CD14-positive monocyte (primary cell): Measurements from ENCODE around the gene ASF1B. TPM values are rescaled to one million over a fixed set of nuclear protein-coding genes. Genes with fewer than 3 reads are reported as not detected.

Source experiments
- DNase-seq, 3 donors: peaks; one replicate each; pipeline ENCODE4 v3.0.0-alpha.2; 2011 to 2022
- H2AFZ ChIP-seq: 2 replicates; pipeline ENCODE4 v1.6.0; 2012; ENCODE audit warnings: mild to moderate bottlenecking, low read depth, low read length, inconsistent platforms; ENCODE audit not compliant: insufficient read depth, poor library complexity, severe bottlenecking
- H3K27ac ChIP-seq, 2 donors: 1 replicate in 1 of 2; 2 replicates in 1 of 2; pipeline ENCODE4 v1.5.1; 2012 to 2013; ENCODE audit warnings: low read length in 2 of 2, control low read depth in 1 of 2, inconsistent platforms in 1 of 2, low read depth in 1 of 2, mild to moderate bottlenecking in 1 of 2
- H3K27me3 ChIP-seq, 2 donors: one replicate each; pipeline versions ENCODE4 v1.6.0 to v1.6.1; 2011 to 2013; ENCODE audit warnings: low read length in 2 of 2; ENCODE audit not compliant: control insufficient read depth in 2 of 2, insufficient read depth in 2 of 2
- H3K36me3 ChIP-seq, 2 donors: replicated peaks in 1 of 2; 1 replicate in 1 of 2; 2 replicates in 1 of 2; pipeline versions ENCODE4 v1.5.1 to v1.6.1; 2012 to 2013; ENCODE audit warnings: low read length in 2 of 2, control low read depth in 1 of 2, inconsistent platforms in 1 of 2, mild to moderate bottlenecking in 1 of 2; ENCODE audit not compliant: insufficient read depth in 2 of 2, control insufficient read depth in 1 of 2
- H3K4me1 ChIP-seq, 2 donors: 1 replicate in 1 of 2; 2 replicates in 1 of 2; pipeline versions ENCODE4 v1.5.1 to v1.6.1; 2012 to 2013; ENCODE audit warnings: low read length in 2 of 2, control low read depth in 1 of 2, inconsistent platforms in 1 of 2, mild to moderate bottlenecking in 1 of 2, moderate library complexity in 1 of 2; ENCODE audit not compliant: insufficient read depth in 2 of 2, control insufficient read depth in 1 of 2
- H3K4me2 ChIP-seq: replicated peaks from 2 replicates; pipeline ENCODE3; 2012; ENCODE audit warnings: low read length, moderate library complexity, mild to moderate bottlenecking; ENCODE audit not compliant: poor library complexity, severe bottlenecking; ENCODE audit errors: extremely low read depth
- H3K4me3 ChIP-seq, 3 experiments: fragments of 200-600 bp in 1 of 3; sonication (generic) in 1 of 3; replicated peaks in 1 of 3; 1 replicate in 2 of 3; 2 replicates in 1 of 3; pipeline ENCODE4 v1.5.1; 2011 to 2013; ENCODE audit warnings: low read length in 3 of 3, mild to moderate bottlenecking in 3 of 3, control low read depth in 2 of 3, low read depth in 2 of 3, inconsistent platforms in 1 of 3, moderate library complexity in 1 of 3
- H3K79me2 ChIP-seq: 2 replicates; pipeline ENCODE4 v1.6.0; 2012; ENCODE audit warnings: mild to moderate bottlenecking, control low read depth, inconsistent platforms, low read length, moderate library complexity; ENCODE audit not compliant: insufficient read depth
- H3K9ac ChIP-seq: 2 replicates; pipeline ENCODE4 v1.6.0; 2017; ENCODE audit warnings: low read length, mild to moderate bottlenecking; ENCODE audit not compliant: insufficient read depth, poor library complexity, severe bottlenecking
- H3K9me3 ChIP-seq, 2 donors: replicated peaks in 1 of 2; 1 replicate in 1 of 2; 2 replicates in 1 of 2; pipeline versions ENCODE4 v1.5.1 to v1.6.1; 2012 to 2013; ENCODE audit warnings: low read length in 2 of 2, control low read depth in 1 of 2; ENCODE audit not compliant: control insufficient read depth in 1 of 2, insufficient read depth in 1 of 2
- H4K20me1 ChIP-seq: 2 replicates; pipeline ENCODE4 v1.6.0; 2012; ENCODE audit warnings: mild to moderate bottlenecking, low read length, control low read depth, moderate library complexity; ENCODE audit not compliant: insufficient read depth
- H3K27ac Mint-ChIP-seq, 7 donors: one replicate each; pipeline ENCODE4 v1.8.0; 2020; ENCODE audit warnings: mild to moderate bottlenecking in 7 of 7, mixed read lengths in 7 of 7, moderate library complexity in 6 of 7, inconsistent platforms in 2 of 7
- H3K27me3 Mint-ChIP-seq, 3 donors: one replicate each; pipeline ENCODE4 v1.8.0; 2021 to 2022; ENCODE audit warnings: low read depth in 3 of 3, mild to moderate bottlenecking in 3 of 3, mixed read lengths in 3 of 3, moderate library complexity in 3 of 3, inconsistent platforms in 1 of 3
- H3K36me3 Mint-ChIP-seq, 2 donors: one replicate each; pipeline ENCODE4 v1.8.0; 2020; ENCODE audit warnings: mixed read lengths in 2 of 2, inconsistent platforms in 1 of 2, mild to moderate bottlenecking in 1 of 2
- H3K4me1 Mint-ChIP-seq: one replicate; pipeline ENCODE4 v1.8.0; 2020; ENCODE audit warnings: mild to moderate bottlenecking, mixed read lengths
- H3K4me3 Mint-ChIP-seq, 2 donors: one replicate each; pipeline ENCODE4 v1.8.0; 2020; ENCODE audit warnings: mild to moderate bottlenecking in 2 of 2, mixed read lengths in 2 of 2, moderate library complexity in 1 of 2
- H3K9me3 Mint-ChIP-seq, 7 donors: one replicate each; pipeline ENCODE4 v1.8.0; 2020 to 2022; ENCODE audit warnings: mixed read lengths in 7 of 7, mild to moderate bottlenecking in 6 of 7, moderate library complexity in 6 of 7, inconsistent platforms in 2 of 7
- WGBS: methylation state at CpG from one replicate; pipeline ENCODE4 v1.1.5; 2013; ENCODE audit warnings: missing lambda C conversion rate; ENCODE audit not compliant: insufficient coverage; 5-methylcytosine and 5-hydroxymethylcytosine counted together
- intact Hi-C, 2 donors: fragments of 100-400 bp; cut with micrococcal nuclease; formaldehyde crosslinking; loops; one replicate each; pipeline versions ENCODE4 v1.15.0 to v1.15.1; 2023
- polyA plus RNA-seq, 3 donors: library from polyadenylated mRNA; depleted of rRNA in 1 of 3; unstranded in 2 of 3; stranded (reverse) in 1 of 3; fragments of 300-500 nt in 2 of 3; fragments of >200 nt in 1 of 3; fragmentation: Illumina TruSeq in 2 of 3; gene quantifications; 1 replicate in 2 of 3; 2 replicates in 1 of 3; pipeline ENCODE4 v1.2.3, GENCODE V29; 2012 to 2021
- TF ChIP-seq, protein P1 (sequence below): fragments of 200-600 bp; IDR thresholded peaks from one replicate; pipeline ENCODE4 v1.8.0; 2022; ENCODE audit warnings: antibody characterized with exemption, mild to moderate bottlenecking

Gene ASF1B
- polyA plus RNA-seq, 3 donors: 6.3 to 13.4 (median 9.2) TPM

GRCh38 chr19:14089412-14089661, 47.1 kb downstream of the ASF1B start:
- intact Hi-C loops: no loop called here
- H3K9me3 Mint-ChIP-seq: peaks cover 0 to 11% (median 9%) of the 10 kb centered on the region in 7 donors
- peaks cover 2 to 6% (median 5%) of the 10 kb centered on the region in 3 donors for H3K27me3 Mint-ChIP-seq
- Histone ChIP-seq H3K4me3 (peak overlapping the region; percentile 25 to 70 (median 25)), H3K4me1 (peaks cover 18 to 23% of the 10 kb centered on the region in 2 donors), H3K36me3 (peaks cover 7 to 19% of the 10 kb centered on the region in 2 donors), H3K27me3 (peaks cover 0 to 2% of the 10 kb centered on the region in 2 donors), H2AFZ (peak overlapping the region; percentile 46), H3K9ac (peak overlapping the region; percentile 21), H3K9me3 (peaks cover 6 to 8% of the 10 kb centered on the region in 2 donors), H3K79me2 (peaks cover 7% of the 10 kb centered on the region), H3K27ac (no peak overlapping the region), H3K4me2 (peak overlapping the region; percentile 100), H4K20me1 (peaks cover 35% of the 10 kb centered on the region)
- no peak for DNase-seq
- 33% methylated on average over 16 of the region's 16 CpGs for WGBS
- H3K4me1 Mint-ChIP-seq: peaks cover 15% of the 10 kb centered on the region
- H3K36me3 Mint-ChIP-seq: peaks cover 24 to 27% of the 10 kb centered on the region in 2 donors
- peak overlapping the region; percentile 77 to 83 for H3K4me3 Mint-ChIP-seq
- TF ChIP-seq, protein P1, sequence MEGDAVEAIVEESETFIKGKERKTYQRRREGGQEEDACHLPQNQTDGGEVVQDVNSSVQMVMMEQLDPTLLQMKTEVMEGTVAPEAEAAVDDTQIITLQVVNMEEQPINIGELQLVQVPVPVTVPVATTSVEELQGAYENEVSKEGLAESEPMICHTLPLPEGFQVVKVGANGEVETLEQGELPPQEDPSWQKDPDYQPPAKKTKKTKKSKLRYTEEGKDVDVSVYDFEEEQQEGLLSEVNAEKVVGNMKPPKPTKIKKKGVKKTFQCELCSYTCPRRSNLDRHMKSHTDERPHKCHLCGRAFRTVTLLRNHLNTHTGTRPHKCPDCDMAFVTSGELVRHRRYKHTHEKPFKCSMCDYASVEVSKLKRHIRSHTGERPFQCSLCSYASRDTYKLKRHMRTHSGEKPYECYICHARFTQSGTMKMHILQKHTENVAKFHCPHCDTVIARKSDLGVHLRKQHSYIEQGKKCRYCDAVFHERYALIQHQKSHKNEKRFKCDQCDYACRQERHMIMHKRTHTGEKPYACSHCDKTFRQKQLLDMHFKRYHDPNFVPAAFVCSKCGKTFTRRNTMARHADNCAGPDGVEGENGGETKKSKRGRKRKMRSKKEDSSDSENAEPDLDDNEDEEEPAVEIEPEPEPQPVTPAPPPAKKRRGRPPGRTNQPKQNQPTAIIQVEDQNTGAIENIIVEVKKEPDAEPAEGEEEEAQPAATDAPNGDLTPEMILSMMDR: no peak
- H3K27ac Mint-ChIP-seq: peak overlapping the region in 3 of 7 donors; percentile 21 to 75 (median 63)

GRCh38 chr19:14088634-14089411, 47.6 kb downstream of the ASF1B start:
- intact Hi-C loops: no loop called here
- DNase-seq: no peak
- Histone ChIP-seq H2AFZ (no peak overlapping the region), H3K4me2 (peak overlapping the region; percentile 100), H3K4me3 (peak overlapping the region in 1 of 3 experiments; percentile 70), H4K20me1 (peaks cover 33% of the 10 kb centered on the region), H3K79me2 (peaks cover 7% of the 10 kb centered on the region), H3K27ac (no peak overlapping the region), H3K36me3 (peaks cover 7 to 19% of the 10 kb centered on the region in 2 donors), H3K4me1 (peaks cover 18 to 23% of the 10 kb centered on the region in 2 donors), H3K9ac (no peak overlapping the region), H3K27me3 (peaks cover 0 to 2% of the 10 kb centered on the region in 2 donors), H3K9me3 (peaks cover 6 to 8% of the 10 kb centered on the region in 2 donors)
- peak overlapping the region in 3 of 7 donors; percentile 21 to 75 (median 63) for H3K27ac Mint-ChIP-seq
- peaks cover 2 to 6% (median 5%) of the 10 kb centered on the region in 3 donors for H3K27me3 Mint-ChIP-seq
- H3K9me3 Mint-ChIP-seq: peaks cover 0 to 11% (median 9%) of the 10 kb centered on the region in 7 donors
- peaks cover 23 to 27% of the 10 kb centered on the region in 2 donors for H3K36me3 Mint-ChIP-seq
- peaks cover 15% of the 10 kb centered on the region for H3K4me1 Mint-ChIP-seq
- TF ChIP-seq, protein P1: no peak
- H3K4me3 Mint-ChIP-seq: peak overlapping the region; percentile 77 to 83
- 92% methylated on average over 23 of the region's 30 CpGs for WGBS
